HEK293 (cell line): Measurements from ENCODE around the gene QSER1.
A peak's percentile ranks its signal among the peaks of the same experiment; 100 is the strongest.

Source experiments
- CTCF ChIA-PET: fragments of 350-600 bp; formaldehyde crosslinking; extraction: SDS; loops from one replicate; lab custom pipeline; 2021; ENCODE audit warnings: antibody characterized with exemption; lab: Yijun Ruan, JAX
- POLR2A ChIA-PET: fragments of 300-600 bp; formaldehyde crosslinking; extraction: SDS; loops from one replicate; lab custom pipeline; 2020; ENCODE audit warnings: antibody characterized with exemption, inconsistent platforms; lab: Yijun Ruan, JAX
- H3K27ac ChIP-seq: fragments of 200-500 bp; sonication (Bioruptor generic); 2 replicates; pipeline ENCODE4 v1.5.1; 2014; ENCODE audit warnings: low read depth, low read length, control low read depth, inconsistent platforms; ENCODE audit errors: extremely low read depth
- H3K36me3 ChIP-seq, 2 experiments: fragments of 200-500 bp in 1 of 2; sonication (Bioruptor generic) in 1 of 2; 1 replicate in 1 of 2; 2 replicates in 1 of 2; pipeline ENCODE4 v1.5.1; 2014 to 2017; ENCODE audit warnings: inconsistent platforms in 2 of 2, low read length in 2 of 2; ENCODE audit not compliant: control insufficient read depth in 2 of 2, insufficient read depth in 1 of 2
- H3K4me1 ChIP-seq: fragments of 200-500 bp; sonication (Bioruptor generic); 2 replicates; pipeline ENCODE4 v1.5.1; 2014; ENCODE audit warnings: mild to moderate bottlenecking, low read length, inconsistent platforms; ENCODE audit not compliant: control insufficient read depth, insufficient read depth
- H3K4me3 ChIP-seq: 2 replicates; pipeline ENCODE4 v1.5.1; 2011; ENCODE audit warnings: low read depth, mild to moderate bottlenecking, control low read depth, low read length, moderate library complexity
- H3K9me3 ChIP-seq: fragments of 200-500 bp; sonication (Bioruptor generic); 2 replicates; pipeline ENCODE4 v1.5.1; 2014; ENCODE audit warnings: low read depth, low read length, inconsistent platforms; ENCODE audit not compliant: control insufficient read depth, insufficient read depth
- HIC1 ChIP-seq: fragments of 450-650 bp; formaldehyde crosslinking; IDR thresholded peaks from 2 replicates; pipeline ENCODE4 v1.5.1; 2016; ENCODE audit warnings: missing biosample characterization, missing genetic modification characterization
- OSR2 ChIP-seq: fragments of 450-650 bp; formaldehyde crosslinking; IDR thresholded peaks from 2 replicates; pipeline ENCODE4 v1.5.1; 2016; ENCODE audit warnings: missing biosample characterization, missing genetic modification characterization
- YY2 ChIP-seq: fragments of 450-650 bp; formaldehyde crosslinking; IDR thresholded peaks from 2 replicates; pipeline ENCODE4 v1.5.1; 2016; ENCODE audit warnings: missing biosample characterization, missing genetic modification characterization
- ZBTB1 ChIP-seq: fragments of 450-650 bp; formaldehyde crosslinking; IDR thresholded peaks from 2 replicates; pipeline ENCODE4 v1.5.1; 2016; ENCODE audit warnings: missing biosample characterization, missing genetic modification characterization
- ZBTB49 ChIP-seq: fragments of 450-650 bp; formaldehyde crosslinking; IDR thresholded peaks from 2 replicates; pipeline ENCODE4 v1.5.1; 2016; ENCODE audit warnings: missing biosample characterization, missing genetic modification characterization, low read depth
- ZNF133 ChIP-seq: fragments of 450-650 bp; formaldehyde crosslinking; IDR thresholded peaks from 2 replicates; pipeline ENCODE4 v1.5.1; 2016; ENCODE audit warnings: missing biosample characterization, missing genetic modification characterization
- ZNF140 ChIP-seq: fragments of 450-650 bp; formaldehyde crosslinking; IDR thresholded peaks from 2 replicates; pipeline ENCODE4 v1.5.1; 2016; ENCODE audit warnings: missing biosample characterization, missing genetic modification characterization
- ZNF174 ChIP-seq: fragments of 450-650 bp; formaldehyde crosslinking; IDR thresholded peaks from 2 replicates; pipeline ENCODE4 v1.5.0; 2017; ENCODE audit warnings: missing biosample characterization, mild to moderate bottlenecking, missing genetic modification characterization
- ZNF19 ChIP-seq: fragments of 450-650 bp; formaldehyde crosslinking; IDR thresholded peaks from 2 replicates; pipeline ENCODE4; 2016; ENCODE audit warnings: missing biosample characterization, missing genetic modification characterization, low read depth
- ZNF202 ChIP-seq: fragments of 450-650 bp; formaldehyde crosslinking; IDR thresholded peaks from 2 replicates; pipeline ENCODE4 v1.5.1; 2016; ENCODE audit warnings: missing biosample characterization, missing genetic modification characterization, borderline replicate concordance
- ZNF223 ChIP-seq: fragments of 450-650 bp; formaldehyde crosslinking; IDR thresholded peaks from 2 replicates; pipeline ENCODE4 v1.5.1; 2016; ENCODE audit warnings: missing biosample characterization, missing genetic modification characterization
- ZNF274 ChIP-seq, 2 experiments: fragments of 200-500 bp in 1 of 2; fragments of 450-650 bp in 1 of 2; sonication (Bioruptor generic) in 1 of 2; formaldehyde crosslinking in 1 of 2; IDR thresholded peaks; 2 replicates each; pipeline versions ENCODE4 v1.5.1 to v1.6.1; 2014 to 2016; ENCODE audit warnings: borderline replicate concordance in 1 of 2, inconsistent platforms in 1 of 2, low read length in 1 of 2, missing biosample characterization in 1 of 2, missing genetic modification characterization in 1 of 2
- ZNF292 ChIP-seq: fragments of 450-650 bp; formaldehyde crosslinking; IDR thresholded peaks from 2 replicates; pipeline ENCODE4 v1.5.1; 2016; ENCODE audit warnings: low read depth, missing biosample characterization, missing genetic modification characterization, borderline replicate concordance
- ZNF350 ChIP-seq: fragments of 450-650 bp; formaldehyde crosslinking; IDR thresholded peaks from 2 replicates; pipeline ENCODE4 v1.5.0; 2017; ENCODE audit warnings: missing biosample characterization, mild to moderate bottlenecking, missing genetic modification characterization
- ZNF48 ChIP-seq: fragments of 450-650 bp; formaldehyde crosslinking; IDR thresholded peaks from 2 replicates; pipeline ENCODE4 v1.5.1; 2016; ENCODE audit warnings: missing biosample characterization, missing genetic modification characterization
- ZNF560 ChIP-seq: fragments of 450-650 bp; formaldehyde crosslinking; IDR thresholded peaks from 2 replicates; pipeline ENCODE4 v1.5.1; 2017; ENCODE audit warnings: missing biosample characterization, missing genetic modification characterization, borderline replicate concordance
- ZNF561 ChIP-seq: fragments of 450-650 bp; IDR thresholded peaks from 2 replicates; pipeline ENCODE4 v1.5.1; 2018; ENCODE audit warnings: missing biosample characterization, missing genetic modification characterization, borderline replicate concordance
- ZNF664 ChIP-seq: fragments of 450-650 bp; formaldehyde crosslinking; IDR thresholded peaks from 2 replicates; pipeline ENCODE4 v1.5.1; 2016; ENCODE audit warnings: missing biosample characterization, missing genetic modification characterization
- ZNF837 ChIP-seq: fragments of 450-650 bp; formaldehyde crosslinking; IDR thresholded peaks from 2 replicates; pipeline ENCODE4 v1.5.1; 2016; ENCODE audit warnings: missing biosample characterization, missing genetic modification characterization
- TF ChIP-seq, protein P1 (sequence below): fragments of 450-650 bp; formaldehyde crosslinking; IDR thresholded peaks from 2 replicates; pipeline ENCODE4 v1.5.1; 2016; ENCODE audit warnings: missing biosample characterization, missing genetic modification characterization, borderline replicate concordance
- TF ChIP-seq, protein P2 (sequence below): fragments of 450-650 bp; formaldehyde crosslinking; IDR thresholded peaks from 2 replicates; pipeline ENCODE4 v1.5.1; 2017; ENCODE audit warnings: missing biosample characterization, missing genetic modification characterization
- TF ChIP-seq, protein P3 (sequence below): fragments of 450-650 bp; formaldehyde crosslinking; IDR thresholded peaks from 2 replicates; pipeline ENCODE4 v1.5.1; 2016; ENCODE audit warnings: missing biosample characterization, missing genetic modification characterization

The QSER1 gene

GRCh38 chr11:33025339-33025722 lies 132.7 kb downstream of the QSER1 start:
- POLR2A ChIA-PET, result interaction anchor here (0.6 to 0.8 kb wide), 2 partner anchors 9 to 13 kb away, joined by 3 to 7 read pairs; partner anchors contain the start of gene DEPDC7
- Histone ChIP-seq H3K4me3 (no peak overlapping the region), H3K36me3 (peaks cover 0 to 4% of the 10 kb centered on the region in 2 experiments; a peak in 1 of 3 replicates), H3K4me1 (no peaks in the 10 kb centered on the region), H3K27ac (no peak overlapping the region), H3K9me3 (no peaks in the 10 kb centered on the region)
- CTCF ChIA-PET, result interaction anchor here (0.5 to 1.6 kb wide), 4 partner anchors 9 to 865 kb away, joined by 3 to 10 read pairs (median 4); partner anchors contain the start of gene DEPDC7
- TF ChIP-seq OSR2 (tag by site-specific recombination) (no peak), ZNF664 (peak; percentile 93)

DNA sequence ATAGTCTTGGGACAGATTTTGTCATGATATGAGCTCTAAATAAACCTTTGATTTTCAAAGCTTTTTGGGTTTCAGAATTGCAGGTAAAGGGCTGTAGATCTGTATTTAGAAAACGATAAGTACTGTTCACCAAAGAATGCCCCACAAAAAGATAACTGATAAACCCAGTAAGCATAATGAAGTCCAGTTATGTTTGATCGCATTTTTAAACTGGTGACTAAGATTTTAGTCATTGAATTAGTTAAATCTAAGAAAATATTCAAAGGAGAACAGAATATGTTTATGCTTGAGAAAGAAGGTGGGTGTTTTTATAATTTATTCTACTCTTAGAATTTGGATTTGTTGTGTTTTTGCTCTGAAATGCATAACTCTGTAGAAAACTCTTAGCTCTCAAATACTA lies 134.6 kb downstream of the QSER1 start:
- Histone ChIP-seq H3K36me3 (peaks cover 0 to 16% of the 10 kb centered on the region in 2 experiments; a peak in 1 of 3 replicates), H3K4me3 (no peak overlapping the region), H3K9me3 (no peaks in the 10 kb centered on the region), H3K4me1 (no peaks in the 10 kb centered on the region), H3K27ac (no peak overlapping the region)
- CTCF ChIA-PET, result interaction anchor here (0.6 to 0.9 kb wide), 2 partner anchors 11 to 13 kb away, joined by 3 read pairs; partner anchors contain the start of gene DEPDC7
- TF ChIP-seq, protein P1, sequence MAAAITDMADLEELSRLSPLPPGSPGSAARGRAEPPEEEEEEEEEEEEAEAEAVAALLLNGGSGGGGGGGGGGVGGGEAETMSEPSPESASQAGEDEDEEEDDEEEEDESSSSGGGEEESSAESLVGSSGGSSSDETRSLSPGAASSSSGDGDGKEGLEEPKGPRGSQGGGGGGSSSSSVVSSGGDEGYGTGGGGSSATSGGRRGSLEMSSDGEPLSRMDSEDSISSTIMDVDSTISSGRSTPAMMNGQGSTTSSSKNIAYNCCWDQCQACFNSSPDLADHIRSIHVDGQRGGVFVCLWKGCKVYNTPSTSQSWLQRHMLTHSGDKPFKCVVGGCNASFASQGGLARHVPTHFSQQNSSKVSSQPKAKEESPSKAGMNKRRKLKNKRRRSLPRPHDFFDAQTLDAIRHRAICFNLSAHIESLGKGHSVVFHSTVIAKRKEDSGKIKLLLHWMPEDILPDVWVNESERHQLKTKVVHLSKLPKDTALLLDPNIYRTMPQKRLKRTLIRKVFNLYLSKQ (tag by site-specific recombination), result no peak
- TF ChIP-seq ZNF837 (tag by site-specific recombination), result no peak
- POLR2A ChIA-PET, result interaction anchor here (1.6 kb wide), 1 partner anchor 11 kb away, joined by 6 read pairs; the partner anchor contains the start of gene DEPDC7

- POLR2A ChIA-PET, result interaction anchor here (1.6 kb wide), 1 partner anchor 12 kb away, joined by 6 read pairs; the partner anchor contains the start of gene DEPDC7
- H3K9me3 ChIP-seq, result no peaks in the 10 kb centered on the region
- peaks cover 4 to 21% of the 10 kb centered on the region in 2 experiments; a peak in 2 of 3 replicates for H3K36me3 ChIP-seq
- H3K4me3 ChIP-seq, result no peak overlapping the region
- no peaks in the 10 kb centered on the region for H3K4me1 ChIP-seq
- CTCF ChIA-PET, result interaction anchor here (0.6 to 1.2 kb wide), 2 partner anchors 13 to 135 kb away, joined by 3 read pairs; no protein-coding TSS in a partner anchor
- no peak overlapping the region for H3K27ac ChIP-seq
- TF ChIP-seq ZNF19 (tag by site-specific recombination) (no peak), ZNF561 (tag by site-specific recombination) (no peak), ZBTB1 (tag by site-specific recombination) (no peak), ZNF202 (tag by site-specific recombination) (no peak), ZNF140 (tag by site-specific recombination) (no peak), YY2 (tag by site-specific recombination) (no peak), ZBTB49 (tag by site-specific recombination) (no peak), ZNF350 (tag by site-specific recombination) (no peak), ZNF292 (no peak), ZNF274 (IDR thresholded peaks at IDR 0.05; ENCODE audit: low read length) (no peak), ZNF274 (tag by site-specific recombination; IDR thresholded peaks at IDR 0.05; ENCODE audit: borderline replicate concordance) (no peak), ZNF48 (tag by site-specific recombination) (no peak), ZNF174 (tag by site-specific recombination) (no peak), ZNF133 (tag by site-specific recombination) (no peak), ZNF560 (no peak), ZNF223 (tag by site-specific recombination) (no peak), HIC1 (tag by site-specific recombination) (no peak)
- TF ChIP-seq, protein P2, sequence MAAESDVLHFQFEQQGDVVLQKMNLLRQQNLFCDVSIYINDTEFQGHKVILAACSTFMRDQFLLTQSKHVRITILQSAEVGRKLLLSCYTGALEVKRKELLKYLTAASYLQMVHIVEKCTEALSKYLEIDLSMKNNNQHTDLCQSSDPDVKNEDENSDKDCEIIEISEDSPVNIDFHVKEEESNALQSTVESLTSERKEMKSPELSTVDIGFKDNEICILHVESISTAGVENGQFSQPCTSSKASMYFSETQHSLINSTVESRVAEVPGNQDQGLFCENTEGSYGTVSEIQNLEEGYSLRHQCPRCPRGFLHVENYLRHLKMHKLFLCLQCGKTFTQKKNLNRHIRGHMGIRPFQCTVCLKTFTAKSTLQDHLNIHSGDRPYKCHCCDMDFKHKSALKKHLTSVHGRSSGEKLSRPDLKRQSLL, result no peak
- TF ChIP-seq, protein P3, sequence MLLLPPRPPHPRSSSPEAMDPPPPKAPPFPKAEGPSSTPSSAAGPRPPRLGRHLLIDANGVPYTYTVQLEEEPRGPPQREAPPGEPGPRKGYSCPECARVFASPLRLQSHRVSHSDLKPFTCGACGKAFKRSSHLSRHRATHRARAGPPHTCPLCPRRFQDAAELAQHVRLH (tag by site-specific recombination), result no peak
These were observed 135.4 kb downstream of the QSER1 start for GRCh38 chr11:33027846-33028536.
